ENCODE data around the gene EFCAB6. TPM values are rescaled to one million over a fixed set of nuclear protein-coding genes. Genes with fewer than 3 reads are reported as not detected.

EFCAB6 gene
- polyA plus RNA-seq, 2 of the 4 experiments (the other 2 are of a cell fraction) = 0.46 to 1.2 TPM

DNA sequence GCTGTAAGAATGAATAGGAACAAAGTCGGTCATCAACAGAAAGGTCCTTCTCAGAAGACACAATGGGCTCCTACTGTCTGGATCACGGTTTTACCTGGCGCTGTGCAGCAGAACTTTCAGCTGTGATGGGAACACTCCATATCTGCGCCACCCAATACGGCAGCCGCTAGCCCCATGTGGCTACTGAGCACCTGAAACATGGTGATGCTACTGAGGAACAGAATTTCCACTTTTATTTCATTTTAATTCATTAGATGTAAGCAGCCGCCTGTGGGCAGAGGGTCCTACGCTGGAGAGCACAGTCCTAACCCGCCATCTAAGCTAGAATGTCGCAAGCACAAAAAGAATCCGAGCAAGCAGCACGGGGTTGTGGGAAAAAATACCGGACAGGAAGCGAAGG is 47.5 kb upstream of the EFCAB6 start:
- no peak for TF ChIP-seq CBX2 (IDR thresholded peaks at IDR 0.05; ENCODE audit: borderline replicate concordance, low read depth)
- TF ChIP-seq ZC3H11A (IDR thresholded peaks at IDR 0.05) = no peak
- no peak for TF ChIP-seq ZNF302 (CRISPR knock-in tag; IDR thresholded peaks at IDR 0.05)
- TF ChIP-seq, protein P1, sequence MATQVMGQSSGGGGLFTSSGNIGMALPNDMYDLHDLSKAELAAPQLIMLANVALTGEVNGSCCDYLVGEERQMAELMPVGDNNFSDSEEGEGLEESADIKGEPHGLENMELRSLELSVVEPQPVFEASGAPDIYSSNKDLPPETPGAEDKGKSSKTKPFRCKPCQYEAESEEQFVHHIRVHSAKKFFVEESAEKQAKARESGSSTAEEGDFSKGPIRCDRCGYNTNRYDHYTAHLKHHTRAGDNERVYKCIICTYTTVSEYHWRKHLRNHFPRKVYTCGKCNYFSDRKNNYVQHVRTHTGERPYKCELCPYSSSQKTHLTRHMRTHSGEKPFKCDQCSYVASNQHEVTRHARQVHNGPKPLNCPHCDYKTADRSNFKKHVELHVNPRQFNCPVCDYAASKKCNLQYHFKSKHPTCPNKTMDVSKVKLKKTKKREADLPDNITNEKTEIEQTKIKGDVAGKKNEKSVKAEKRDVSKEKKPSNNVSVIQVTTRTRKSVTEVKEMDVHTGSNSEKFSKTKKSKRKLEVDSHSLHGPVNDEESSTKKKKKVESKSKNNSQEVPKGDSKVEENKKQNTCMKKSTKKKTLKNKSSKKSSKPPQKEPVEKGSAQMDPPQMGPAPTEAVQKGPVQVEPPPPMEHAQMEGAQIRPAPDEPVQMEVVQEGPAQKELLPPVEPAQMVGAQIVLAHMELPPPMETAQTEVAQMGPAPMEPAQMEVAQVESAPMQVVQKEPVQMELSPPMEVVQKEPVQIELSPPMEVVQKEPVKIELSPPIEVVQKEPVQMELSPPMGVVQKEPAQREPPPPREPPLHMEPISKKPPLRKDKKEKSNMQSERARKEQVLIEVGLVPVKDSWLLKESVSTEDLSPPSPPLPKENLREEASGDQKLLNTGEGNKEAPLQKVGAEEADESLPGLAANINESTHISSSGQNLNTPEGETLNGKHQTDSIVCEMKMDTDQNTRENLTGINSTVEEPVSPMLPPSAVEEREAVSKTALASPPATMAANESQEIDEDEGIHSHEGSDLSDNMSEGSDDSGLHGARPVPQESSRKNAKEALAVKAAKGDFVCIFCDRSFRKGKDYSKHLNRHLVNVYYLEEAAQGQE (IDR thresholded peaks at IDR 0.05) = no peak
- TF ChIP-seq, protein P2, sequence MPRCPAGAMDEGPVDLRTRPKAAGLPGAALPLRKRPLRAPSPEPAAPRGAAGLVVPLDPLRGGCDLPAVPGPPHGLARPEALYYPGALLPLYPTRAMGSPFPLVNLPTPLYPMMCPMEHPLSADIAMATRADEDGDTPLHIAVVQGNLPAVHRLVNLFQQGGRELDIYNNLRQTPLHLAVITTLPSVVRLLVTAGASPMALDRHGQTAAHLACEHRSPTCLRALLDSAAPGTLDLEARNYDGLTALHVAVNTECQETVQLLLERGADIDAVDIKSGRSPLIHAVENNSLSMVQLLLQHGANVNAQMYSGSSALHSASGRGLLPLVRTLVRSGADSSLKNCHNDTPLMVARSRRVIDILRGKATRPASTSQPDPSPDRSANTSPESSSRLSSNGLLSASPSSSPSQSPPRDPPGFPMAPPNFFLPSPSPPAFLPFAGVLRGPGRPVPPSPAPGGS (IDR thresholded peaks at IDR 0.05) = no peak
- TF ChIP-seq KDM1A (IDR thresholded peaks at IDR 0.05; ENCODE audit: low read depth) = no peak
- TF ChIP-seq, protein P3, sequence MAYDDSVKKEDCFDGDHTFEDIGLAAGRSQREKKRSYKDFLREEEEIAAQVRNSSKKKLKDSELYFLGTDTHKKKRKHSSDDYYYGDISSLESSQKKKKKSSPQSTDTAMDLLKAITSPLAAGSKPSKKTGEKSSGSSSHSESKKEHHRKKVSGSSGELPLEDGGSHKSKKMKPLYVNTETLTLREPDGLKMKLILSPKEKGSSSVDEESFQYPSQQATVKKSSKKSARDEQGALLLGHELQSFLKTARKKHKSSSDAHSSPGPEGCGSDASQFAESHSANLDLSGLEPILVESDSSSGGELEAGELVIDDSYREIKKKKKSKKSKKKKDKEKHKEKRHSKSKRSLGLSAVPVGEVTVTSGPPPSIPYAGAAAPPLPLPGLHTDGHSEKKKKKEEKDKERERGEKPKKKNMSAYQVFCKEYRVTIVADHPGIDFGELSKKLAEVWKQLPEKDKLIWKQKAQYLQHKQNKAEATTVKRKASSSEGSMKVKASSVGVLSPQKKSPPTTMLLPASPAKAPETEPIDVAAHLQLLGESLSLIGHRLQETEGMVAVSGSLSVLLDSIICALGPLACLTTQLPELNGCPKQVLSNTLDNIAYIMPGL (CRISPR knock-in tag; IDR thresholded peaks at IDR 0.05; ENCODE audit: borderline replicate concordance) = no peak
- TF ChIP-seq SMC3 (IDR thresholded peaks at IDR 0.05) = no peak
- no peak overlapping the region for H3K4me2 ChIP-seq
- POLR2A ChIA-PET = no interaction called here
- H3K27ac ChIP-seq = no peak overlapping the region
- H3K4me1 ChIP-seq = no peaks in the 10 kb centered on the region
- H3K9me3 ChIP-seq = no peaks in the 10 kb centered on the region
- no peak for DNase-seq (ENCODE audit: low read depth in 1 of 2, low spot score in 1 of 2)
- no peak for FAIRE-seq
- CTCF ChIA-PET = interaction anchor here (1.0 kb wide), 1 partner anchor 25 kb away, joined by 3 read pairs; no protein-coding TSS in a partner anchor
- WGBS (ENCODE audit: missing lambda C conversion rate) = 44% methylated on average over 14 of the region's 14 CpGs
- H3K4me3 ChIP-seq = no peak overlapping the region
- no peak for ATAC-seq

DNA sequence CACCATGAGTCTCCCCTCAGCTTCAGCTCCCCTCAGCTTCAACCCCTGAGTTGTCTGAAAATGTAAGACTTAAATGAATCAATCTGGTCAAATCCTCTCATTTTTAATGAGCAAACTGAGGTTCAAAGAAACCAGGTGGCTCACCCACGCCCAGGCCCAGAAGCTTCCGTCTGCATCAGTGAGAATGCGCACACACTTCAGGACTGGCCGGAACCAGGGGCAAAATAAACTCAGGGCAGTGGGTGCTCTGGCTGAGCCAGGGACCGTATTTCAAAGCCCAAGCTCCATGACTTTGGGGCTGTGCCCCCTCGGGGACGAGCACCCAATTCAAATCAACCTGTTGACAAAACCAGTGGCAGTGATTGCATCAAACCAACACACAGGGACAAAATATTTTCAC is 47.1 kb upstream of the EFCAB6 start:
- TF ChIP-seq JUNB (IDR thresholded peaks at IDR 0.05) = no peak
- TF ChIP-seq HOXB5 (CRISPR knock-in tag; IDR thresholded peaks at IDR 0.05) = no peak
- no peak for TF ChIP-seq ZNF302 (CRISPR knock-in tag; IDR thresholded peaks at IDR 0.05)
- DNase-seq (ENCODE audit: low read depth in 1 of 2, low spot score in 1 of 2) (no peak), FAIRE-seq (no peak), ATAC-seq (no peak)
- ChIA-PET POLR2A (no interaction called here), CTCF (interaction anchor here (0.7 to 1.0 kb wide), 2 partner anchors 24 to 25 kb away, joined by 3 read pairs; no protein-coding TSS in a partner anchor)
- Histone ChIP-seq H3K4me1 (no peaks in the 10 kb centered on the region), H3K9me3 (no peaks in the 10 kb centered on the region), H3K4me3 (no peak overlapping the region), H3K27ac (no peak overlapping the region), H3K4me2 (no peak overlapping the region)
- WGBS (ENCODE audit: missing lambda C conversion rate) = 54% methylated on average over 5 of the region's 7 CpGs

DNA sequence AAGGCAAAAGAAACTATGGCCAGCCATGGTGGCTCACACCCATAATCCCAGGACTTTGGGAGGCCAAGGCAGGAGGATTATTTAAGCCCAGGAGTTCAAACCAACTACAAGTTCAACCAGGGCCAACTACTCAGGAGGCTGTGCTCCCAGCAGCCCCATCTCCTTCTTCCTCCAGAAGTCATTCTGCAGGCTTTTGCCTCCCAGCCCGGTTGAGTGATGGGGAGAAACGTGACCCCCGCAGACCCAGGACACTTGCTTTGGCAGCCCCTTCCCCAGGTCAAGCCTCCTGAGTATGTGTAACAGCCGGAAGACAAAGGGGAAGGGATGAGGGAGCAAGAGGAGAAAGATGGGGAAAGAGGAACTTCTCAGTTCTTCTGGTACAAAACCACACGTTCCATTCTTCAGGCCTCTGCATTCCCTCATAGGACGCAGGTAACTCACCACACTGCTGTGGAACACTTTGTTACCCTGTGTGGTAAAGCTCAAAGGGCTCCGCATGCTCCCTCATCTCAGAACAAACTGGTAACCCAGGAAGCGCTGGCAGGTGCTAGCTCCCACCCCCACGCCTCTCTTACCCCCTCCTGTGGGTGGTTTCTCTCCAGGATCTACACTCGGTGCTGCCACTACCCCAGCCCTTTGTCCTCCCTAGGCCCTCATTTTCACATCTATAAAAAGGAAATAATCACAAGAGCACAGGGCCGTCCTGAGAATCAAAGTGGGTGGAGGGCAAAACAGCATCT is 46.2 kb upstream of the EFCAB6 start:
- Histone ChIP-seq H3K9me3 (no peaks in the 10 kb centered on the region), H3K4me3 (no peak overlapping the region), H3K4me2 (no peak overlapping the region), H3K4me1 (no peaks in the 10 kb centered on the region), H3K27ac (no peak overlapping the region)
- ChIA-PET CTCF (interaction anchor here (0.7 kb wide), 1 partner anchor 25 kb away, joined by 3 read pairs; no protein-coding TSS in a partner anchor), POLR2A (no interaction called here)
- ATAC-seq (no peak), DNase-seq (ENCODE audit: low read depth in 1 of 2, low spot score in 1 of 2) (no peak), FAIRE-seq (no peak)
- TF ChIP-seq ZSCAN20 (CRISPR knock-in tag; IDR thresholded peaks at IDR 0.05) (no peak), CHD2 (IDR thresholded peaks at IDR 0.05; ENCODE audit: low read length, partially characterized antibody) (no peak), MYC (IDR thresholded peaks at IDR 0.05; ENCODE audit: borderline replicate concordance, low read length) (no peak), GATA3 (IDR thresholded peaks at IDR 0.05; ENCODE audit: borderline replicate concordance) (no peak), ZC3H11A (IDR thresholded peaks at IDR 0.05) (no peak), HDAC2 (IDR thresholded peaks at IDR 0.05) (no peak), SMC3 (IDR thresholded peaks at IDR 0.05) (no peak), CHD4 (IDR thresholded peaks at IDR 0.05; ENCODE audit: borderline replicate concordance) (no peak), EHMT2 (IDR thresholded peaks at IDR 0.05; ENCODE audit: low read depth) (no peak), NPAS2 (CRISPR knock-in tag; IDR thresholded peaks at IDR 0.05; ENCODE audit: borderline replicate concordance) (no peak)
- TF ChIP-seq, protein P4, sequence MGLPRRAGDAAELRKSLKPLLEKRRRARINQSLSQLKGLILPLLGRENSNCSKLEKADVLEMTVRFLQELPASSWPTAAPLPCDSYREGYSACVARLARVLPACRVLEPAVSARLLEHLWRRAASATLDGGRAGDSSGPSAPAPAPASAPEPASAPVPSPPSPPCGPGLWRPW (IDR thresholded peaks at IDR 0.05) = no peak
- TF ChIP-seq, protein P3 (CRISPR knock-in tag; IDR thresholded peaks at IDR 0.05; ENCODE audit: borderline replicate concordance) = no peak
- TF ChIP-seq, protein P5, sequence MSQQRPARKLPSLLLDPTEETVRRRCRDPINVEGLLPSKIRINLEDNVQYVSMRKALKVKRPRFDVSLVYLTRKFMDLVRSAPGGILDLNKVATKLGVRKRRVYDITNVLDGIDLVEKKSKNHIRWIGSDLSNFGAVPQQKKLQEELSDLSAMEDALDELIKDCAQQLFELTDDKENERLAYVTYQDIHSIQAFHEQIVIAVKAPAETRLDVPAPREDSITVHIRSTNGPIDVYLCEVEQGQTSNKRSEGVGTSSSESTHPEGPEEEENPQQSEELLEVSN (IDR thresholded peaks at IDR 0.05; ENCODE audit: borderline replicate concordance, low read depth) = no peak
- 21% methylated on average over 11 of the region's 11 CpGs for WGBS (ENCODE audit: missing lambda C conversion rate)
